ENCODE measurements around the gene KCTD1.
A peak's percentile ranks its signal among the peaks of the same experiment; 100 is the strongest.

- peak; percentile 50 for TF ChIP-seq CTCF (conservative IDR thresholded peaks at IDR 0.05; ENCODE audit: low read depth, low read length)
- no peak for TF ChIP-seq EZH2 (IDR thresholded peaks at IDR 0.05; ENCODE audit: borderline replicate concordance, low read depth, low read length, poor library complexity, severe bottlenecking)
Observed at GRCh38 chr18:26405190-26405801, 143.1 kb downstream of the KCTD1 start.
